A172 (cell line): Measurements from ENCODE around the gene PCSK9. TPM values are rescaled to one million over a fixed set of nuclear protein-coding genes. Genes with fewer than 3 reads are reported as not detected.

ENCODE experiments used
- DNase-seq: peaks from one replicate; pipeline ENCODE4 v3.0.0-alpha.2; 2015; ENCODE audit warnings: low spot score
- total RNA-seq: library from RNA; depleted of rRNA; stranded (reverse); fragments of >200 nt; shearing (Covaris generic); gene quantifications from 2 replicates; pipeline ENCODE4 v1.2.3, GENCODE V29; 2014; rRNA removed

Gene PCSK9
- total RNA-seq, result not detected in 2 replicates

DNA sequence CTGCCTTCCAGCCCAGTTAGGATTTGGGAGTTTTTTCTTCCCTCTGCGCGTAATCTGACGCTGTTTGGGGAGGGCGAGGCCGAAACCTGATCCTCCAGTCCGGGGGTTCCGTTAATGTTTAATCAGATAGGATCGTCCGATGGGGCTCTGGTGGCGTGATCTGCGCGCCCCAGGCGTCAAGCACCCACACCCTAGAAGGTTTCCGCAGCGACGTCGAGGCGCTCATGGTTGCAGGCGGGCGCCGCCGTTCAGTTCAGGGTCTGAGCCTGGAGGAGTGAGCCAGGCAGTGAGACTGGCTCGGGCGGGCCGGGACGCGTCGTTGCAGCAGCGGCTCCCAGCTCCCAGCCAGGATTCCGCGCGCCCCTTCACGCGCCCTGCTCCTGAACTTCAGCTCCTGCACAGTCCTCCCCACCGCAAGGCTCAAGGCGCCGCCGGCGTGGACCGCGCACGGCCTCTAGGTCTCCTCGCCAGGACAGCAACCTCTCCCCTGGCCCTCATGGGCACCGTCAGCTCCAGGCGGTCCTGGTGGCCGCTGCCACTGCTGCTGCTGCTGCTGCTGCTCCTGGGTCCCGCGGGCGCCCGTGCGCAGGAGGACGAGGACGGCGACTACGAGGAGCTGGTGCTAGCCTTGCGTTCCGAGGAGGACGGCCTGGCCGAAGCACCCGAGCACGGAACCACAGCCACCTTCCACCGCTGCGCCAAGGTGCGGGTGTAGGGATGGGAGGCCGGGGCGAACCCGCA, at the start of gene PCSK9:
PCSK9 (plus strand) TSS at position 207 of the 741 bp plus-strand sequence; CDS start at position 497, 290 bp downstream.
- no peak for DNase-seq

DNA sequence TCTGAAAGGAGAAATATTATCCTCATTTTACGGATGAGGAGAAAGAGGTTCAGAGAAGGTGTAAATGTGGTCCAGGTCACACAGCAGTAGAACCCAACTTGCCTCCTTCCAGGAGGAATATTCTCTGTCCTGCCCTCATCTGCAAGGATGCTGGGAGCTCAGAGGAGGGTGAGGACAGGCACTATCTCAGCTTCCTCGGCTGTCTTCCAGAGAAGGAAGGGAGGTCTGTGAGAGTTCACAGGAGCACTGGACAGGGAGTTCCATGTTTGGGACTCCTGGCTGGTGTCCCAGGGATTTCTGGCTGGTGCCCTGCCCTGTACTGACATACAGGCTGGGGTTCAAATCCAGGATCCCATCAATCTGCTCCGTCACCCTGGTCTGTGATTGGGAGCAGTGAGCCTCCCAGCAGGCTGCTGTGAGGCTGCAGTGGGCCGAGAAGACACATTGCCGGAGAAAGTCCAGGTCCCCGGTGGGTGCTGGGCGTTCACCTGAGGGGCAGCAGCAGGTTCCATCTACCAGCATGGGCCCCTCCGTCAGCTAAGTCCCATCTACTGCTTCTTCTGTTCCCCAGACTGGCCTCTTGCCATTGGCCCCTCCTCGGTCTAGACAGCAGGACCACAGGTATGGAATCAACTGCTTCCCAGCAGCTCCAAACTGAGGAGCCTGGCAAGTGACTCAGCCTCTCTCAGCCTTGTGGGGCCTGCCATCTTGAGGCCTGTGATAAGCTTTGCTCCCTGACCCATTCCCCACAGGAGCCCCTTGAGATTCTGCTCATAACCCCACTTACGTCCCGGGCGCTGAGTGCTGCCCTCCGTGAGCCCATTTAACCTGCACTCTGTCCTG, 49.2 kb upstream of the PCSK9 start:
- DNase-seq, result peak; percentile 15

DNA sequence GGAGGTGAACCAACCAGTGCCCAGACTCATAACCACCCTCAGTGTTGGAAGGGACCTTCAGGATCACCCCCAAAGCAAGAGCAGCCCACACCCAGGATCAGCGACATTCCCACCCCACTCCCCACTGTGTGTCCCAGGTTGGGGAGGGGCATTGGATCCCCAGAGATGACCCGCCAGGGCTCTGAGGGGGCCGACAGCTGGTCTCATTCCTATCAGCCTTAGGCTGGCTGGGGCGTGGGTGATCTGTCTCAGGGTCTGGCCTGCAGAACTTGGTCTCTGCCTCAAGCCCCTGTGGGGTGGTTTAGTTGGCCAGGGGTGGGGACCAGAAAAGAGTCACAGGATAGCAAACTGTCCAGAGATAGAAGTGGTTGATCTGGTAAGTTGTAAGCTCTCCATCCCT, 48.4 kb upstream of the PCSK9 start:
- DNase-seq, result no peak

DNA sequence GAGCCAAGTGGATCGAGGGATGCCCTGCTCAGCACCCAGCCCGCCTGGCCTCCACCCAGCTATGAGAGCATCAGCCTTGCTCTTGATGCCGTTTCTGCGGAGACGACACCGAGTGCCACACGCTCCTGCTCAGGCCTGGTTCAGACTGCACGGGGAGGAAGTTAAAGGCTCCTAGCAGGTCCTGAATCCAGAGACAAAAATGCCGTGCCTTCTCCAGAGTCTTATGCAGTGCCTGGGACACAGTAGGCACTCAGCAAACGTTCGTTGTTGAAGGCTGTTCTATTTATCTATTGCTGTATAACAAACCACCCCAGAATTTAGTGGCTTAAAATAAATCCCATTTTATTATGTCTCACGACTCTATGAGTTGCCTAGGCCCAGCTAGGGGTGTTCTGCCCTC, 47.4 kb upstream of the PCSK9 start:
- DNase-seq, result no peak

GRCh38 chr1:54993140-54993539, 46.2 kb upstream of the PCSK9 start:
- no peak for DNase-seq

GRCh38 chr1:54994355-54994990, 44.9 kb upstream of the PCSK9 start:
- no peak for DNase-seq

GRCh38 chr1:54995013-54995760, 44.2 kb upstream of the PCSK9 start:
- no peak for DNase-seq

DNA sequence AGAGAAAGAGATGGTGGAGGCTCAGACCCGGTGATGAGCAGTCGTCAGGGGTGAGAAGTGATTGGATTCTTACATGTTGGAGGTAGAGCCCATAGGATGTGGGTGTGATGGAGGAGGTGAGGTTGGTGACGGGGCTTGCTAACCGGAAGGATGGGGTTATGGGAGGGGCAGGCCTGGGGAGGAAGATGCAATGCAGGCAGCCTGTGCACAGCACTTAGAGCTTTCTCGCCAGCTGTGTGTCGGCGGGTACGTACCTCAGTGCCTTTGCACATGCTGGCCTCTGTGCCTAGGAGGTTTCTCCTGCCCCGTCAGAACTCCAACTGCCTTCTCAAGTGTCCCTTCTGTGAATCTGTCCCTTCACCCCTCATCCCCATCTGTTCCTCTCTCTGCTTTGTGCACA, 43.5 kb upstream of the PCSK9 start:
- no peak for DNase-seq

- DNase-seq, result peak; percentile 38
These were observed 42.9 kb upstream of the PCSK9 start for GRCh38 chr1:54996359-54996868.

DNA sequence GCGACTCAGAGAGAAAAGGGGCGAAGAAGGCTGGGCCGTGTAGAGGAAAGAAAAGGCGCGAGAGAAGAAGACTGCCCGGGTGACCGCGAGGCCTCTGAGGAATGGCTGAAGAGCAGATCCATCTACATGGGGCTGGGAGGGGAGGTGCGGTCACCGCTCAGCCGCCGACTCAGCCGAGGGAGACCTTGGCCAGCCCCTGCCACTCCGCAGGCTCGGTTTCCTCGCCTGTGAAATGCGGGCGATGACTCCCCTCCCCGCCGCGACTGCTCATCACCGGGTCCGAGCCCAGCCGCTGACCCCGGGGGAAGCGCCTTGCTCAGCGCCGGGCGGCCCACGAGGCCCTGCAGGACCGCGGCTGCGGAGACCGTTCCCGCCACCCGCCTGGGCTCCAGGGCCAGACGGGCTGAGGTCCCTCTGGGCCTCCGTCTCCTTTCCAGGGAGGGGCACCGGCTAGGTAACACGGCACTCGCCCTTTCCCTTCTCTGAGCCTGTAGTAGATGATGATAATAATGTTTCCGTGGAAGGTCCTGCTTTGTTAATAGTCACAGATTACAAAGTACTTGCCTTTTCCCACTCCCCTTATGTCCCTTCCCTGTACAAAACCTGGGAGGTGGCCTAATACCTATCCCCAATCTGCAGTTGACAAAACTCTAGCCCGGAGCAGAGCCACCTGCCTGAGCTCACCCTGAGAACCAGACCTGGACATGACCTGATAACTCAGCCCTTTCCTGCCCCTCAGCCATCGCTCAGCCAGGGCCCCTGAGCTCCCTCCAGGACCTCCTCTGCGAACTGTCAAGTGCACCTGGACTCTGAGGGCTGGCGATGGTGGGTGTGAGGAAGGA, 42.3 kb upstream of the PCSK9 start:
- DNase-seq, result no peak

GRCh38 chr1:54997711-54997986, 41.7 kb upstream of the PCSK9 start:
- DNase-seq, result no peak

- DNase-seq, result no peak
These were observed 41.2 kb upstream of the PCSK9 start for GRCh38 chr1:54998100-54998499.

DNA sequence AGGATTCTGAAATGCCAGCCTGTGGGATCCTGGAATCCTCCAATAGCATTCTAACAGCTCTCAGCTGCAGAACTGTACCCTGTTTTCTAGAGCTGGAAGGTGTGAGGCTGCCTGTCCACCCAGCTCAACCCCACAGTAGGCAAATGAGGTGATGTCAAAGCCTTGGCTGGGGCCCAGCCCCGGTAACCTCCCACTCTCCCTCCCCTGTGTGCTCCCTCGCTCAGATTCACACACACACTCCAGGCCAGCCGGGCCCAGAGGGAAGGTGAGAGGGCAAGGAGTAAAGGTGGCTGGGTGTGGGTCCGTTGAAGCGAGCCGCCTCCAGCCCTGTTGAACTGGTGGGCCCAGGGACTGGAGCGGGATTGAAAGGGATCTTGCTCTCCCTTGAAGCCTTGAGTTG, 40.7 kb upstream of the PCSK9 start, which contains the start of gene BSND:
BSND (plus strand) TSS at position 257 of the 400 bp plus-strand sequence. CDS start 254 bp downstream, outside the sequence.
- DNase-seq, result no peak

DNA sequence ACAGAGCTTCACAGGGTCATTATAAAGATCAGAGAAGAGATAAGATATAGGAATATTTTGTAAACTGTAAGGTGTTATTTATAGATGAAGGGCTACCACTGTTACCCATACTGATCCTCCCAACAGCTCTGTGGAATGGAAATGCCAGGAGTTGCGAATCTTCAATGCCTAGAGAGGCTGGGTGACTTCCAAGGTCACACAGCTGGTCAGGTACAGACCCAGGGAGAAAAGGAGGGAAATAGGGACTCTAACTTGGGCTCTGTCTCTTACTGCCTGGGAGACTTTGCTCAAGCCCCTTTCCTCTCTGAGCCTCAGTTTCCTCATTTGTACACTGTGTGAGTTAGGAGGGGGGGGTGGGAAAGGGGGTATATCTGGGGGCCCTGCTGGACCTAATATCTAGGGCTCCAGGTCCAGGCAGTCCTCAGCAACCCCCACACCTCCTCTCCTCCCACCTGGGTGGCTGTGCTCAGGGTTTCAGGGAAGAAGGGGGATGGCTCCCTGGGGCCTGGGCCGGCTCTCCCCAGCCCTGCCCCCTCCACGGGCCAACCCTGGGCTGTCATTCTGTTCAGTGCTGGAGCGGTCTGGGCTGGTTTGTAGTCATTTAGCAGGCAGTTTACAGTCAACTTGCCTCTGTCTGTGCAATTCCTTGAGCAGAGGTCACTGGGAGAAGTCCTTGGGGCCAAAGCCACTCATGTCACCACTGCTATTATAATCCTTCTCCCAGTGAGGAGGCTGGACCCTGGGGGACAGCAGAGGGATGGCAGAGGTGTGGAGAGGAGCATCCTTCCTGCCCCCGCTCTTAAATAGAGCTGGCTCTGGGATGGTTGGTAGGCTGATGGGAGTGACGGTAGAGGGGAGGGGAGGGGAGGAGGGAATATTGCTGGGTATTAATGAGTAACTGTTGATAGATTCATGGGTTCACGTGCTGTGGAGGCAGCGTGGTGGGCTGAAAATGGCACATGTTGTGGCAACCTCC, 39.0 kb upstream of the PCSK9 start:
- DNase-seq, result no peak

- DNase-seq, result no peak
These were observed 38.0 kb upstream of the PCSK9 start for GRCh38 chr1:55001311-55001710.

DNA sequence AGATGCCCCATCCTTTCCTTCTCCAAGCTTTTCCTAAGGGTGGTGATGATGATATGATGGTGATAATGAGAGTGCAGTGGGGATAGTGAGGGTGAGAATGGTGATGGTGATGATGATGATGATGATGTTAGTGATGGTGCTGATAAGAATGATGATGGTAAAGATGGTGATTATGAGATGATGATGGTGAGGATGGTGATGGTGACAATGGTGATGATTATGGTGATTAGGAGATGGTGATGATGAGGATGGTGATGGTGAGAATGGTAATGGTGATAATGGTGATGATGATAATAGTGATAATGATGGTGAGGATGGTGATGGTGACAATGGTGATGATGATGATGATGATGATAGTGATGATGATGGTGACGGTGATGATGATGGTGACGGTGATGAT, 36.7 kb upstream of the PCSK9 start:
- no peak for DNase-seq

DNA sequence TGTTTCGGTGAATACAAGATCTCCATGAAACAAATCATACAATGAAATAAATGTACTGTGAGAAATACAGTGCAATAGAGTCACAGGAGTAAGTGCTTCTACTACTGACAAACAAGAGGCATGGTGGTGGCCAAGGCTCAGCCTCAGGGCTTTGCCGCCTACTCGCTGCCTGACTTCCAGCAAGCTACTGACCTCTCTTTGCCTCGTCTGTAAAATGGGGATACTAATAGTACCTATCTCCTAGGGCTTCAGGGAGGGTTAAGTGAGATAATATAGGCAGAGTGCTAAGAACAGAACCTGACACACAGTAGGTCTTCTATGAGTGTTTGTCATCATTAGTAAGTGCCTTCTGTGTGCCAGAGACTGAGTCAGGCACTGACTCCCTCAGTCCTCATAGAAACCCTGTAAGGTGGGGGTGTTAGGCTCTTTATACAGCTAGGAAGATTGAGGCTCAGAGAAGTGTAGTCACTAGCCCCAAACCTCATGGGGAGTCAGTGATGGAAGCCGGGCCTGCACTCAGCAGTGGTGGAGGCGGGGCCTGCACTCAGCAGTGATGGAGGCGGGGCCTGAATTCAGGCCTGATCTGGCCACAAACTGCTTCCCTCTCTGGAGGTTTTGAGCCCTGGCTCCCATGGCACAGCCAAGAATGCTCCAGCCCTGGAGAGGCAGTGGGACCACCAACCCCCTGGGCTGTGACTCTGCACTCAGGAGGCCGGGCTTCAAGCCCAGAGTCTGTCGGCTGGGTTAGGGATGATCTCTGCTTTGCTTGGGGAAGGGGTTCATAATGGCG, 33.8 kb upstream of the PCSK9 start:
- DNase-seq, result no peak

- no peak for DNase-seq
These were observed 32.4 kb upstream of the PCSK9 start for GRCh38 chr1:55006931-55007330.

DNA sequence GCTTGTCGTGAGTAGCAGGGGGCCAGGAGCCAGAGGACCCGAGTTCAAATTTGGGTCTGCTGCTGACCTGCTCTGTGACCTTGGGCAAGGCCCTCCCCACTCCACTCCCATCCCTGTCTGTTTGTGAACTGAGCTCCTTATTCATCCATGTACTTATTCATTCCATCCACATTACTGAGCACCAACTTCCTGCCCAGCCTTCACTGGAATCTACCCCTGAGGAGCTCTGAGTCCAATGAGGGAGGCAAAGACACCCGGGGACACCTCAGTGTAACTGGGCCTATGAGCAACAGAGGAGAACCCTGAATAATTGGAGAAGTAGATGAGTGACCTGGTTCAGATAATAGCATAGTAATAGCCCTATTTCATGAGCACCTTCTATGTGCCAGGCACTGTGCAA, 31.7 kb upstream of the PCSK9 start:
- DNase-seq, result peak; percentile 46
